ENCODE results near the gene TBX10.
"Not testable (repeated sequence)": the region's sequence is repeated elsewhere in the genome, so short reads cannot be mapped to it uniquely, and the experiment has no call there.

TBX10 gene

GRCh38 chr11:67664696-67665540, 25.4 kb upstream of the TBX10 start:
- in situ Hi-C loops (cut with MboI; ENCODE audit: low sequenced_read_pairs) = no loop called here

- in situ Hi-C loops (cut with MboI; ENCODE audit: low sequenced_read_pairs) = no loop called here
Measured at GRCh38 chr11:67664213-67664585, 24.6 kb upstream of the TBX10 start.

GRCh38 chr11:67663532-67664212, 24.1 kb upstream of the TBX10 start:
- in situ Hi-C loops (cut with MboI; ENCODE audit: low sequenced_read_pairs) = no loop called here

- in situ Hi-C loops (cut with MboI; ENCODE audit: low sequenced_read_pairs) = no loop called here
Measured at GRCh38 chr11:67662835-67663531, 23.4 kb upstream of the TBX10 start.

- in situ Hi-C loops (cut with MboI; ENCODE audit: low sequenced_read_pairs) = no loop called here
Measured at GRCh38 chr11:67662142-67662834, 22.7 kb upstream of the TBX10 start.

- in situ Hi-C loops (cut with MboI; ENCODE audit: low sequenced_read_pairs) = not testable (repeated sequence)
Measured at GRCh38 chr11:67660752-67661151, 21.2 kb upstream of the TBX10 start.

GRCh38 chr11:67659651-67660165, 20.1 kb upstream of the TBX10 start:
- in situ Hi-C loops (cut with MboI; ENCODE audit: low sequenced_read_pairs) = not testable (repeated sequence)

- in situ Hi-C loops (cut with MboI; ENCODE audit: low sequenced_read_pairs) = no loop called here
Measured at GRCh38 chr11:67657300-67657699, 17.7 kb upstream of the TBX10 start.

GRCh38 chr11:67656278-67656922, 16.8 kb upstream of the TBX10 start:
- in situ Hi-C loops (cut with MboI; ENCODE audit: low sequenced_read_pairs) = no loop called here

- in situ Hi-C loops (cut with MboI; ENCODE audit: low sequenced_read_pairs) = no loop called here
Measured at GRCh38 chr11:67654225-67654624, 14.7 kb upstream of the TBX10 start.

GRCh38 chr11:67652965-67653845, 13.6 kb upstream of the TBX10 start:
- in situ Hi-C loops (cut with MboI; ENCODE audit: low sequenced_read_pairs) = no loop called here

- in situ Hi-C loops (cut with MboI; ENCODE audit: low sequenced_read_pairs) = no loop called here
Measured at GRCh38 chr11:67651976-67652781, 12.6 kb upstream of the TBX10 start.

GRCh38 chr11:67649634-67650510, 10.3 kb upstream of the TBX10 start:
- in situ Hi-C loops (cut with MboI; ENCODE audit: low sequenced_read_pairs) = no loop called here

- in situ Hi-C loops (cut with MboI; ENCODE audit: low sequenced_read_pairs) = no loop called here
Measured at GRCh38 chr11:67648796-67649613, 9.4 kb upstream of the TBX10 start.

GRCh38 chr11:67648140-67648795, 8.7 kb upstream of the TBX10 start:
- in situ Hi-C loops (cut with MboI; ENCODE audit: low sequenced_read_pairs) = no loop called here

- in situ Hi-C loops (cut with MboI; ENCODE audit: low sequenced_read_pairs) = no loop called here
Measured at GRCh38 chr11:67647471-67647870, 7.9 kb upstream of the TBX10 start.

All from HL-60/S4 treated with phorbol 12-myristate 13-acetate at 8.2 ng/mL for 4 days and 3 days (cell line).